IPS DF 4.7 (cell line): ENCODE results near the gene ASTN2.

Experiments
- DNase-seq: peaks from one replicate; pipeline ENCODE4 v3.0.0-alpha.2; 2013; ENCODE audit warnings: low spot score; ENCODE audit errors: extremely low read depth

ASTN2 gene

DNA sequence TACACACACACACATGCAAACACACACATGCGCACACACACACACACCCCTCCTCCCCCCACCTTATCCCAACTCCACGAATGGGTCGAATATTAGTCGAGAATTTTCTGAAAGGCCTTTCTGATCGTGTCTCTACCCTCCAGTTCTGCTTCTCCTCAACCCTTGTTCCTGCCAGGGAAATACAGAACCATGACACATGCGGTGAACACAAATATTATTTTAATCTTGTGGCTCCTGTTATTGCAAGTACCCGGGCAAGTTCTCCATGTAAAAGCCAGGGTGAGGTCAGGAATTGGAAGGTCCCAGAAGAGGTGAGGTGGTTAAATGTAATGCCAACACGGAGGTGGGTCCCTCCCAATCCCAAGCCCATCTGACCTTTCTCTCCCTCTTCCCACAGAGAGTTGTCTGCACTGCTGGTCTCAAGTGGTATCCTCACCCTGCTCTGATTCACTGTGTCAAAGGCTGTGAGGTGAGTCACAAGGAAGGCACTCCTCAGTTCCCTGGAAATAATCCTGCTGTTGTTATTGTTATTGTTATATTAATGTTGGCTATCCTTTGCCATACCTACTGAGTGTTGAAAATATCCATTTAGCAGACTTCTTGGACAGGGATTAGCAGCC lies 1037.6 kb downstream of the ASTN2 start:
- no peak for DNase-seq
